NB4 (cell line): ENCODE data around the gene C5orf46.

Experiments
- CTCF ChIP-seq: IDR thresholded peaks from one replicate; pipeline ENCODE4 v1.5.1; 2012; ENCODE audit warnings: low read depth, low read length
- POLR2A ChIP-seq: IDR thresholded peaks from 2 replicates; pipeline ENCODE4 v1.6.1; 2011; ENCODE audit warnings: mild to moderate bottlenecking; ENCODE audit not compliant: insufficient read length; ENCODE audit errors: extremely low read depth

- no peak for TF ChIP-seq POLR2A
- TF ChIP-seq CTCF: no peak
These were observed 25.9 kb downstream of the C5orf46 start for GRCh38 chr5:147880487-147880886.
